Sigmoid colon (tissue), 7 donors: Measurements from ENCODE around the gene ARPP21. TPM values are rescaled to one million over a fixed set of nuclear protein-coding genes. Genes with fewer than 3 reads are reported as not detected.
A peak's percentile ranks its signal among the peaks of the same experiment; 100 is the strongest.

Experiments used
- DNase-seq: peaks from one replicate; pipeline ENCODE4 v3.0.0-alpha.2; 2019
- H3K27ac ChIP-seq, 4 donors: fragments of 200-600 bp; sonication (generic); one replicate each; pipeline ENCODE4 v1.5.1; 2016 to 2019; ENCODE audit warnings: mild to moderate bottlenecking in 1 of 4
- H3K27me3 ChIP-seq, 3 donors: fragments of 200-600 bp; sonication (generic); one replicate each; pipeline ENCODE4 v1.5.1; 2019; ENCODE audit warnings: mild to moderate bottlenecking in 1 of 3
- H3K36me3 ChIP-seq, 4 donors: fragments of 200-600 bp; sonication (generic); one replicate each; pipeline ENCODE4 v1.5.1; 2016 to 2019
- H3K4me1 ChIP-seq, 4 donors: fragments of 200-600 bp; sonication (generic); one replicate each; pipeline ENCODE4 v1.5.1; 2017 to 2019
- H3K4me3 ChIP-seq, 4 donors: fragments of 200-600 bp; sonication (generic); one replicate each; pipeline ENCODE4 v1.5.1; 2017 to 2019; ENCODE audit warnings: mild to moderate bottlenecking in 2 of 4, moderate library complexity in 1 of 4
- H3K9me3 ChIP-seq, 4 donors: fragments of 200-600 bp in 3 of 4; sonication (generic) in 3 of 4; one replicate each; pipeline versions ENCODE4 v1.5.1 to v1.6.1; 2013 to 2019
- EP300 ChIP-seq, 4 donors: sonication (generic); formaldehyde crosslinking; IDR thresholded peaks; one replicate each; pipeline ENCODE4 v1.6.1; 2017; ENCODE audit warnings: antibody characterized with exemption in 4 of 4
- POLR2A ChIP-seq, 2 donors: fragments of 450-650 bp; IDR thresholded peaks; one replicate each; pipeline ENCODE4 v1.6.1; 2016; ENCODE audit warnings: antibody characterized with exemption in 2 of 2, mild to moderate bottlenecking in 2 of 2, moderate library complexity in 2 of 2
- POLR2AphosphoS5 ChIP-seq, 4 donors: sonication (generic); formaldehyde crosslinking; IDR thresholded peaks; one replicate each; pipeline ENCODE4 v1.6.1; 2017; ENCODE audit warnings: antibody characterized with exemption in 4 of 4
- WGBS, 2 donors: extraction: QIAGEN DNeasy Blood & Tissue Kit; methylation state at CpG; one replicate each; pipeline ENCODE4 v1.1.7; 2013; 5-methylcytosine and 5-hydroxymethylcytosine counted together
- intact Hi-C: fragments of 100-400 bp; cut with DNase I; formaldehyde crosslinking; loops from one replicate; pipeline ENCODE4 v1.15.1; 2023
- polyA plus RNA-seq, 3 donors: library from polyadenylated mRNA; stranded (reverse); fragments of 200-250 nt; gene quantifications; one replicate each; pipeline ENCODE4 v1.2.3, GENCODE V29; 2013
- total RNA-seq, 4 donors: library from RNA; depleted of rRNA; stranded (reverse); fragments of >200 nt; gene quantifications; one replicate each; pipeline ENCODE4 v1.1.0, GENCODE V29; 2016
- TF ChIP-seq, protein P1 (sequence below), 4 experiments: fragments of 450-650 bp in 3 of 4; fragments of 200-600 bp in 1 of 4; IDR thresholded peaks; one replicate each; pipeline ENCODE4 v1.5.1; 2016 to 2019; ENCODE audit warnings: antibody characterized with exemption in 4 of 4, mild to moderate bottlenecking in 3 of 4, moderate library complexity in 2 of 4
- donor health status: healthy with polysubstance abuse.
- donor health status: Bipolar disorder and iron deficiency.
- donor health status: healthy.

The ARPP21 gene
- total RNA-seq (1 to 10 TPM in 3 of 4 donors, under 1 TPM in 1; 0.83 to 1.9 (median 1.3) TPM), polyA plus RNA-seq (under 1 TPM in 1 of 3 donors, not detected in 2; 0.51 TPM)

DNA sequence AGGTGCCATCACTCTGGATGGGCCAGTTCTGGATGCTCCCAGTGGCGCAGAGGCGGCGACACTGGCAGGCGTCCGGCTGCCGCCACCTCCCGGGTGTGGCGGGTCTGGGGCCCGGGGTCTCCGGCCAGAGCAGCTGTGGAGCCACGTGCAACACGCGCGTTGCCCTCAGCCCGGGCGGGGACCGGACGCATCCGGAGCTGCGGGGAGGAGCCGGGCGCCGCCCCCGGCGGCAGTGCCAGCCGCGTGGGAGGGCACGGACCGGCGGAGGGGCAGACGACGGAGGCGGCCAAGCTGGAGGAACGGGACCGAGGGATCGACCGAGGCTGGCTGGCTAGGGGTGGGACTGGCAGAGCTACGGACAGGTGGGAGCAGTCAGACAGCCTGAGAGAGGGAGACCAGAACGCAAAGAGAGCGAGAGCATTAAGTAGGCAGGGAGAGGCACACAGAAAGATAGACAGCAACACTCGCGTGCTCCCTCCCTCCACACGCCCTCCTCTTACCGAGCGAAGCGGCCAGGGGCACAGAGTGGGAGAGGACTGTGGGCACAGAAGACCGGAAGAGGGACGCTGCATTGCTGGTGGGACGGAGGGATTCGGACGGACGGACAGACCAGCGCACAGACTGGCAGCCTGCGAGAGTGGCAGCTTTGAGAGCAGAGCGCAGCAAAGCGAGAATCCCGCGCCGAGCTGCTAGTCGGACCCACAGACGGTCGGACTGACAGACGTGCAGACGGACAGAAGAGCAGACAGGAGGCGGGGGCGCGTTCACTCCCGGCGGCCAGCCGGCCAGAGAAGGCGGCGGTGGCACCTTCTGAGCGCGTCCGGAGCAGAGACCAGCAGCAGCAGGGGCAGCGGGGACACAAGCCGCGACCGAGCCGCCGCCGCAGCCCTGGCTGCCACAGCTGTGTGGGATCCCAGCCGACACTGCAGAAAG lies at the start of gene ARPP21:
TSS of gene ARPP21 (plus strand) at position 272 of the 933 bp plus-strand sequence. CDS start 42,227 bp downstream, outside the sequence.
- H3K36me3 ChIP-seq = no peaks in the 10 kb centered on the region
- 1 to 4% methylated on average over 83 of the region's 83 CpGs for WGBS, 2 donors
- DNase-seq = peak; percentile 46
- no peaks in the 10 kb centered on the region for H3K9me3 ChIP-seq
- no peak within 1 kb of the TSS for H3K27ac ChIP-seq
- TF ChIP-seq, protein P1, sequence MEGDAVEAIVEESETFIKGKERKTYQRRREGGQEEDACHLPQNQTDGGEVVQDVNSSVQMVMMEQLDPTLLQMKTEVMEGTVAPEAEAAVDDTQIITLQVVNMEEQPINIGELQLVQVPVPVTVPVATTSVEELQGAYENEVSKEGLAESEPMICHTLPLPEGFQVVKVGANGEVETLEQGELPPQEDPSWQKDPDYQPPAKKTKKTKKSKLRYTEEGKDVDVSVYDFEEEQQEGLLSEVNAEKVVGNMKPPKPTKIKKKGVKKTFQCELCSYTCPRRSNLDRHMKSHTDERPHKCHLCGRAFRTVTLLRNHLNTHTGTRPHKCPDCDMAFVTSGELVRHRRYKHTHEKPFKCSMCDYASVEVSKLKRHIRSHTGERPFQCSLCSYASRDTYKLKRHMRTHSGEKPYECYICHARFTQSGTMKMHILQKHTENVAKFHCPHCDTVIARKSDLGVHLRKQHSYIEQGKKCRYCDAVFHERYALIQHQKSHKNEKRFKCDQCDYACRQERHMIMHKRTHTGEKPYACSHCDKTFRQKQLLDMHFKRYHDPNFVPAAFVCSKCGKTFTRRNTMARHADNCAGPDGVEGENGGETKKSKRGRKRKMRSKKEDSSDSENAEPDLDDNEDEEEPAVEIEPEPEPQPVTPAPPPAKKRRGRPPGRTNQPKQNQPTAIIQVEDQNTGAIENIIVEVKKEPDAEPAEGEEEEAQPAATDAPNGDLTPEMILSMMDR (IDR thresholded peaks at IDR 0.05) = no peak
- TF ChIP-seq POLR2AphosphoS5 (IDR thresholded peaks at IDR 0.05) (no peak), POLR2A (IDR thresholded peaks at IDR 0.05) (no peak), EP300 (IDR thresholded peaks at IDR 0.05) (no peak)
- intact Hi-C loops = no loop called here
- H3K27me3 ChIP-seq = peaks cover 15 to 38% (median 16%) of the 10 kb centered on the region in 3 donors
- H3K4me1 ChIP-seq = peaks cover 0 to 16% (median 13%) of the 10 kb centered on the region in 4 donors
- peak within 1 kb of the TSS in 3 of 4 donors; percentile 26 to 44 (median 38) for H3K4me3 ChIP-seq

DNA sequence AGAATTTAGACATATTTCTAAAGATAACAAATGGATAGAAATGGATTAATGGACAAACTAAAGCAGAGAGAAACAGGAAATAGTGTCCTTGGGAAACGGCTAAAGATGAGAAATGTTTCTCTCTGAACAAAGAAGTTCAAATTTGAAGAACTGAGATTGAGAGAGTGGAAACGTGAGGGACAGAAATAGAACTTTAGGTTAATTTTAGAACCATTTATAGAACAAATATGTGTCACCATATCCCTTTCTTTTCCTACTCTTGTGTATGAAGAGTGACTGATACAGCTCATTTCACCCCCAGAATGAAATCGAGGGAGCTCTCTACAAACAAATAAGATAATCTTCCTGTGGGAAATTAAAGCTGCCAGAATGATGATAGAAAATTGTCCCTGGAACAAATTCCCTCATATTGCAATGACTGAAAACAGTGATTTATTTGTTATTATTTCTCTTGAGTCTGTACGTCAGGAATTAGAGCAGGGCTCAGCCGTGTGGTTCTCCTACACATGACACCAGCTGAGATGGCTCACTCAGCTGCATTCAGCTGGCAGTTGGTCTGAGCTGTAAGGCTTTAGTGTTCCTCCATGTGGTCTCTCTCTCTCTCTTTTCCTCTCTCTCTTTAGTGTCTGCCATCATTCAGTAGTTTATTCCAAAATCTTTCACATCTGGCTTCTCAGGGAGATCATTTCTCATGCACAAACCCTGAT lies 46.6 kb upstream of the ARPP21 start:
- intact Hi-C loops = no loop called here
- Histone ChIP-seq H3K4me3 (no peak overlapping the region), H3K9me3 (no peaks in the 10 kb centered on the region), H3K27ac (no peak overlapping the region), H3K27me3 (no peaks in the 10 kb centered on the region), H3K36me3 (no peaks in the 10 kb centered on the region), H3K4me1 (no peaks in the 10 kb centered on the region)
- DNase-seq = no peak
- TF ChIP-seq EP300 (IDR thresholded peaks at IDR 0.05) (no peak), POLR2AphosphoS5 (IDR thresholded peaks at IDR 0.05) (no peak), POLR2A (IDR thresholded peaks at IDR 0.05) (no peak)
- TF ChIP-seq, protein P1 (IDR thresholded peaks at IDR 0.05) = no peak
- 56 to 68% methylated on average over 5 of the region's 5 CpGs for WGBS, 2 donors

DNA sequence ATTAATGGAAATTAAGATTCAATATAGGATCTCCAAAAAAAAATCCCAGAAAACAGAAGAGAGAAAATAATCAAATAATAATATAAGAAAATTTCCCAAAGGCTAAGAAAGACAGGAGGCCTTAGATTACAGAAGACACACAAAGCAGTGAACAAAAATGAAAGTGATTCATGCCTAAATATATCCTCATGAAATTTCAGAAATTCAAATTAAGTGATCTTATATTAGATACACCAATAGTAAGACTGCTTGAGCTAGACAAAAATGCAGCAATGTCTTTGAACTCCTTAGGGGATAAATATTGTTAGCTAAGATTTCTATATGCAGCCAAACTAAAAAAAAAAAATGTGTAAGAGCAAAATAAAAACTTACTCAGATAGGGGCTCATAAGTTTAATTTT lies 44.6 kb upstream of the ARPP21 start:
- DNase-seq = no peak
- Histone ChIP-seq H3K4me1 (no peaks in the 10 kb centered on the region), H3K27ac (no peak overlapping the region), H3K4me3 (no peak overlapping the region), H3K27me3 (no peaks in the 10 kb centered on the region), H3K9me3 (no peaks in the 10 kb centered on the region), H3K36me3 (no peaks in the 10 kb centered on the region)
- intact Hi-C loops = no loop called here
- TF ChIP-seq EP300 (IDR thresholded peaks at IDR 0.05) = no peak
- no peak for TF ChIP-seq POLR2A (IDR thresholded peaks at IDR 0.05)
- TF ChIP-seq, protein P1 (IDR thresholded peaks at IDR 0.05) = no peak
- no peak for TF ChIP-seq POLR2AphosphoS5 (IDR thresholded peaks at IDR 0.05)

DNA sequence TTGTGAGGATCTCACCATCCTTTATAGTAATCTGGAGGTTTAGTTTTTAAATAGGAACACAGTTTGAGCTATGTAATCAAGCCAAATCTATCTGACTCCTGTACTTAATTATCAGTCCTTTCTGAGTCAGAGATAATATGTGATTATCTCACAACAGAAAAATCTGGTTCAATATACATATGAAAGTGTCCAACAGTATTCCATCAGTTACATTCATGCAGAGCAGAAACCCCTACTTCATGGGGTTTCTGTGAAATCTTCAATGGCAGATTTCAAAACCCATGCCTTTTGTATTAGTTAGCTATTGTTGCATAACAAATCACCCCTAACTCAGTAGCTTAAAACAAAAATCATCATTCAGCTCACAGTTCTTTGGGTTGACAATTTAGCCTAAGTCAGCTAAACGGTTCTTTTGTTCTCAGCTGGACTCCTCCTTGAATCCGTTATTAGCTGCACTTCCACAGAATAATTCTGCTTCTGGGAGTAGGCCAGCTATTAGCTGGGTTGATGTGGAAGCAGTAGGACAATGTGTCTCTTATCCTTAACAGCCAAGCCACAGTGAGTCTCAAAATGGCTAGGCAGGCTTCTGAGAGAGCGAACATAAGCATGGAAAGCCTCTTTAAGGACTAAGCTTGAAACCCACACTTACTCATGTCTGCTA lies 42.9 kb upstream of the ARPP21 start:
- TF ChIP-seq, protein P1 (IDR thresholded peaks at IDR 0.05) = no peak
- H3K4me3 ChIP-seq = no peak overlapping the region
- intact Hi-C loops = no loop called here
- H3K27me3 ChIP-seq = no peaks in the 10 kb centered on the region
- WGBS, 2 donors = 71 to 86% methylated on average over 3 of the region's 3 CpGs
- DNase-seq = no peak
- no peaks in the 10 kb centered on the region for H3K36me3 ChIP-seq
- H3K27ac ChIP-seq = no peak overlapping the region
- no peaks in the 10 kb centered on the region for H3K4me1 ChIP-seq
- H3K9me3 ChIP-seq = no peaks in the 10 kb centered on the region
